ENCODE data around the gene CYB5A. TPM values are rescaled to one million over a fixed set of nuclear protein-coding genes. Genes with fewer than 3 reads are reported as not detected.

Gene CYB5A
- total and polyA plus RNA-seq, 9 of the 15 experiments (the other 6 are each of a cell fraction or from before 2014, with no cell fraction given) = 11.9 to 22.6 (median 14.1) TPM

DNA sequence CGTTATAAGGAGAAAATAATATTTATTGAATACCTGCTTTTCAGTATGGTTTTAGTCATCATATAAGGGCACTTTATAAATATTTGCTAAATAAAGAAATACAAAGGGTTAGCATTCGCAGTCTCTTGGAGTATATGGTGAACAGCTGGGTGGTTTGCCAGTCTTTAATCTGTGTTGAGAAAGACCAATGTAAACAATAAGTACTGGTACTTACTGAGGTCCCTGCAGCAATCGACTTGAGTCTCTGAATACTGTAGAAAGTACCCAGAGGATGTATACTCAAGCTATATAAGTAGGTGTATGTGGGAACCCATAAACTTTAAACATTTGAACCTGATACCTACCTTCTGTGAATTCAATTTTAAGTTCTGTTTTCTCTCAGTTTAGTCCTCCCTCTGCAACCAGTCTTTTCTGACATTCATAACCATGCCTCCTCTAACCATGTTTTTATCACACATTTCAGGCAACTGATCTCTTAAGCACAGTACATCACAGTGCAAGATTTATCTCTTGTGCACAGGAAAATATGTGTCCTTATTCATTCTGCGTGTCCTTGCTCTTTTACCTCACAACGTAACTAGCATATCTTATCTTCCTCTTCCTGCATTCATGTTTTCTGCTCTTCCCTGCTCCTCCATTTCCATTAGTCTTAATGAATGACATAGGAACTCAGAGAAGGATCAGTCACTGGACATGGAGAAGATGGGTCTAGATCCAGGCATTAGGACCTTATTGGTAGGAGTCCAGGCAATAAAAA is 45.6 kb upstream of the CYB5A start (continued):
- TF ChIP-seq, protein P1, sequence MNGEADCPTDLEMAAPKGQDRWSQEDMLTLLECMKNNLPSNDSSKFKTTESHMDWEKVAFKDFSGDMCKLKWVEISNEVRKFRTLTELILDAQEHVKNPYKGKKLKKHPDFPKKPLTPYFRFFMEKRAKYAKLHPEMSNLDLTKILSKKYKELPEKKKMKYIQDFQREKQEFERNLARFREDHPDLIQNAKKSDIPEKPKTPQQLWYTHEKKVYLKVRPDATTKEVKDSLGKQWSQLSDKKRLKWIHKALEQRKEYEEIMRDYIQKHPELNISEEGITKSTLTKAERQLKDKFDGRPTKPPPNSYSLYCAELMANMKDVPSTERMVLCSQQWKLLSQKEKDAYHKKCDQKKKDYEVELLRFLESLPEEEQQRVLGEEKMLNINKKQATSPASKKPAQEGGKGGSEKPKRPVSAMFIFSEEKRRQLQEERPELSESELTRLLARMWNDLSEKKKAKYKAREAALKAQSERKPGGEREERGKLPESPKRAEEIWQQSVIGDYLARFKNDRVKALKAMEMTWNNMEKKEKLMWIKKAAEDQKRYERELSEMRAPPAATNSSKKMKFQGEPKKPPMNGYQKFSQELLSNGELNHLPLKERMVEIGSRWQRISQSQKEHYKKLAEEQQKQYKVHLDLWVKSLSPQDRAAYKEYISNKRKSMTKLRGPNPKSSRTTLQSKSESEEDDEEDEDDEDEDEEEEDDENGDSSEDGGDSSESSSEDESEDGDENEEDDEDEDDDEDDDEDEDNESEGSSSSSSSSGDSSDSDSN (IDR thresholded peaks at IDR 0.05; ENCODE audit: borderline replicate concordance in 1 of 2, low read depth in 2 of 2, low read length in 2 of 2) = no peak
- TF ChIP-seq FOXK2 (conservative IDR thresholded peaks at IDR 0.05 in 1 of 2, IDR thresholded peaks at IDR 0.05 in 1 of 2; ENCODE audit: low read depth in 2 of 2) (0 out of 4 replicates have a peak, but pooled peaks of 1 of the 2 experiments have one; percentile 28), MAFG (tag; conservative IDR thresholded peaks at IDR 0.05) (no peak), ZC3H4 (CRISPR knock-in tag; IDR thresholded peaks at IDR 0.05; ENCODE audit: borderline replicate concordance) (no peak), PHTF2 (CRISPR knock-in tag; IDR thresholded peaks at IDR 0.05) (no peak), ZNF445 (CRISPR knock-in tag; IDR thresholded peaks at IDR 0.05; ENCODE audit: low read depth) (no peak), RBM39 (optimal IDR thresholded peaks at IDR 0.05; ENCODE audit: low read depth, low read length) (no peak), POLR2G (IDR thresholded peaks at IDR 0.05; ENCODE audit: low read depth, low read length) (no peak), ETV5 (CRISPR knock-in tag; IDR thresholded peaks at IDR 0.05; ENCODE audit: low read depth) (no peak), CREM (IDR thresholded peaks at IDR 0.05; ENCODE audit: low read depth) (peak; percentile 37; the same call in 1 of the 2 replicates), TFAM (CRISPR knock-in tag; conservative IDR thresholded peaks at IDR 0.05) (no peak), ZBTB1 (CRISPR knock-in tag; IDR thresholded peaks at IDR 0.05; ENCODE audit: borderline replicate concordance, low read depth) (no peak), NFE2 (IDR thresholded peaks at IDR 0.05; ENCODE audit: low read depth) (no peak), NCOR1 (IDR thresholded peaks at IDR 0.05) (peak; percentile 56; the same call in 1 of the 2 replicates), ZNF830 (CRISPR knock-in tag; IDR thresholded peaks at IDR 0.05) (no peak), ZNF311 (CRISPR knock-in tag; IDR thresholded peaks at IDR 0.05) (no peak), NELFE (IDR thresholded peaks at IDR 0.05; ENCODE audit: insufficient read depth, insufficient read length) (no peak), EP300 (IDR thresholded peaks at IDR 0.05; ENCODE audit: low read length) (peak; percentile 44; the same call in 1 of the 2 replicates)
- TF ChIP-seq, protein P2, sequence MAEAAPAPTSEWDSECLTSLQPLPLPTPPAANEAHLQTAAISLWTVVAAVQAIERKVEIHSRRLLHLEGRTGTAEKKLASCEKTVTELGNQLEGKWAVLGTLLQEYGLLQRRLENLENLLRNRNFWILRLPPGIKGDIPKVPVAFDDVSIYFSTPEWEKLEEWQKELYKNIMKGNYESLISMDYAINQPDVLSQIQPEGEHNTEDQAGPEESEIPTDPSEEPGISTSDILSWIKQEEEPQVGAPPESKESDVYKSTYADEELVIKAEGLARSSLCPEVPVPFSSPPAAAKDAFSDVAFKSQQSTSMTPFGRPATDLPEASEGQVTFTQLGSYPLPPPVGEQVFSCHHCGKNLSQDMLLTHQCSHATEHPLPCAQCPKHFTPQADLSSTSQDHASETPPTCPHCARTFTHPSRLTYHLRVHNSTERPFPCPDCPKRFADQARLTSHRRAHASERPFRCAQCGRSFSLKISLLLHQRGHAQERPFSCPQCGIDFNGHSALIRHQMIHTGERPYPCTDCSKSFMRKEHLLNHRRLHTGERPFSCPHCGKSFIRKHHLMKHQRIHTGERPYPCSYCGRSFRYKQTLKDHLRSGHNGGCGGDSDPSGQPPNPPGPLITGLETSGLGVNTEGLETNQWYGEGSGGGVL (CRISPR knock-in tag; IDR thresholded peaks at IDR 0.05) = no peak
- TF ChIP-seq, protein P3, sequence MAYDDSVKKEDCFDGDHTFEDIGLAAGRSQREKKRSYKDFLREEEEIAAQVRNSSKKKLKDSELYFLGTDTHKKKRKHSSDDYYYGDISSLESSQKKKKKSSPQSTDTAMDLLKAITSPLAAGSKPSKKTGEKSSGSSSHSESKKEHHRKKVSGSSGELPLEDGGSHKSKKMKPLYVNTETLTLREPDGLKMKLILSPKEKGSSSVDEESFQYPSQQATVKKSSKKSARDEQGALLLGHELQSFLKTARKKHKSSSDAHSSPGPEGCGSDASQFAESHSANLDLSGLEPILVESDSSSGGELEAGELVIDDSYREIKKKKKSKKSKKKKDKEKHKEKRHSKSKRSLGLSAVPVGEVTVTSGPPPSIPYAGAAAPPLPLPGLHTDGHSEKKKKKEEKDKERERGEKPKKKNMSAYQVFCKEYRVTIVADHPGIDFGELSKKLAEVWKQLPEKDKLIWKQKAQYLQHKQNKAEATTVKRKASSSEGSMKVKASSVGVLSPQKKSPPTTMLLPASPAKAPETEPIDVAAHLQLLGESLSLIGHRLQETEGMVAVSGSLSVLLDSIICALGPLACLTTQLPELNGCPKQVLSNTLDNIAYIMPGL (CRISPR knock-in tag; IDR thresholded peaks at IDR 0.05) = no peak
- TF ChIP-seq, protein P4, sequence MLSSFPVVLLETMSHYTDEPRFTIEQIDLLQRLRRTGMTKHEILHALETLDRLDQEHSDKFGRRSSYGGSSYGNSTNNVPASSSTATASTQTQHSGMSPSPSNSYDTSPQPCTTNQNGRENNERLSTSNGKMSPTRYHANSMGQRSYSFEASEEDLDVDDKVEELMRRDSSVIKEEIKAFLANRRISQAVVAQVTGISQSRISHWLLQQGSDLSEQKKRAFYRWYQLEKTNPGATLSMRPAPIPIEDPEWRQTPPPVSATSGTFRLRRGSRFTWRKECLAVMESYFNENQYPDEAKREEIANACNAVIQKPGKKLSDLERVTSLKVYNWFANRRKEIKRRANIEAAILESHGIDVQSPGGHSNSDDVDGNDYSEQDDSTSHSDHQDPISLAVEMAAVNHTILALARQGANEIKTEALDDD (IDR thresholded peaks at IDR 0.05) = peak; percentile 62
